GM10248 (cell line): Measurements from ENCODE around the gene ZFHX2.
A peak's percentile ranks its signal among the peaks of the same experiment; 100 is the strongest.
"Not testable (repeated sequence)": the region's sequence is repeated elsewhere in the genome, so short reads cannot be mapped to it uniquely, and the experiment has no call there.

ENCODE experiments used
- CTCF ChIA-PET: fragments of 300-600 bp; sonication (Branson Sonifier 250); formaldehyde crosslinking; extraction: SDS; loops from one replicate; lab custom pipeline; 2021; ENCODE audit warnings: antibody characterized with exemption; lab: Yijun Ruan, JAX
- POLR2A ChIA-PET: fragments of 350-650 bp; sonication (Branson Sonifier 250); formaldehyde crosslinking; extraction: SDS; loops from one replicate; lab custom pipeline; 2020; ENCODE audit warnings: antibody characterized with exemption; lab: Yijun Ruan, JAX
- DNase-seq: peaks from one replicate; pipeline ENCODE4 v3.0.0; 2012; ENCODE audit errors: extremely low spot score
- TF ChIP-seq, protein P1 (sequence below): IDR thresholded peaks from 2 replicates; pipeline ENCODE4 v1.5.1; 2012; ENCODE audit warnings: mild to moderate bottlenecking, low read depth; ENCODE audit errors: extremely low read depth, missing control alignments, control extremely low read depth

Gene ZFHX2

DNA sequence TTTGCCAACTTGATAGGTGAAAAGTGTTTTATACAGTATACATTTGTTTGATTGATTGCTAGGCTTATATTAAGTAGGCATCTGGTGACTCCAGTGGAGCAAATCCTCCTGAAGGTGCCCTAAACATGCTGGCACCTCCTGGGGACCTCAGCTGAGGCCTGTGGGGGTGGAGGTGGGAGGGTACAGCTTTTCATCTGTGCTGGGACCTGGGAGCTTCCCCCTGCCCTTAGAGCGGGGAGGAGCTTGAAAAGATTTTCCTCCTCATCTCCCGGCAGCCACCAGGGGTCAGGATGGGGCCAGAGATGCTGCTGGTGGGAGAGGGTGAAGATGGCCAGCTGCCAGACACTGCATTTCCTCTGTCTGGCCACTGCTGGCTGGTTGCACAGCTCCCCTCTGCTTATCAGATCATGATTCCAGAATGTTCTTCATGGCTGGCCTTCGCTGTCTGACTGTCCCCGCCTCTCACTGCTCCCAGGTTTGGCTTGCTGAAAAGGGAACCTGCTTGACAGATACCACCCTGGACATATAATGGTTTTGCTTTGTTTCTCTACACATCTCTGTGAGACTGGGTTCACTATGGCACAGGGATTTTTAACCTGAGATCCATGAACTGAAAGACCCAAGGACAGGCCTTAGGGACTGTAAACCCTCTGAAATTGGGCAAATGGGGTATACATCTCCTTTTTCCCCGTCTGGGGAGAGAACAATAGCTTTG is 37.5 kb upstream of the ZFHX2 start:
- POLR2A ChIA-PET: interaction anchor here (1.4 kb wide), 1 partner anchor 17 kb away, joined by 3 read pairs; no protein-coding TSS in a partner anchor
- CTCF ChIA-PET: interaction anchor here (0.7 to 4.3 kb wide), 59 partner anchors 8 to 842 kb away, joined by 3 to 95 read pairs (median 5); partner anchors contain the start of genes AP1G2, CIDEB, DHRS2 and DHRS4
- peak; percentile 89 for DNase-seq
- TF ChIP-seq, protein P1, sequence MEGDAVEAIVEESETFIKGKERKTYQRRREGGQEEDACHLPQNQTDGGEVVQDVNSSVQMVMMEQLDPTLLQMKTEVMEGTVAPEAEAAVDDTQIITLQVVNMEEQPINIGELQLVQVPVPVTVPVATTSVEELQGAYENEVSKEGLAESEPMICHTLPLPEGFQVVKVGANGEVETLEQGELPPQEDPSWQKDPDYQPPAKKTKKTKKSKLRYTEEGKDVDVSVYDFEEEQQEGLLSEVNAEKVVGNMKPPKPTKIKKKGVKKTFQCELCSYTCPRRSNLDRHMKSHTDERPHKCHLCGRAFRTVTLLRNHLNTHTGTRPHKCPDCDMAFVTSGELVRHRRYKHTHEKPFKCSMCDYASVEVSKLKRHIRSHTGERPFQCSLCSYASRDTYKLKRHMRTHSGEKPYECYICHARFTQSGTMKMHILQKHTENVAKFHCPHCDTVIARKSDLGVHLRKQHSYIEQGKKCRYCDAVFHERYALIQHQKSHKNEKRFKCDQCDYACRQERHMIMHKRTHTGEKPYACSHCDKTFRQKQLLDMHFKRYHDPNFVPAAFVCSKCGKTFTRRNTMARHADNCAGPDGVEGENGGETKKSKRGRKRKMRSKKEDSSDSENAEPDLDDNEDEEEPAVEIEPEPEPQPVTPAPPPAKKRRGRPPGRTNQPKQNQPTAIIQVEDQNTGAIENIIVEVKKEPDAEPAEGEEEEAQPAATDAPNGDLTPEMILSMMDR: peak; percentile 86

DNA sequence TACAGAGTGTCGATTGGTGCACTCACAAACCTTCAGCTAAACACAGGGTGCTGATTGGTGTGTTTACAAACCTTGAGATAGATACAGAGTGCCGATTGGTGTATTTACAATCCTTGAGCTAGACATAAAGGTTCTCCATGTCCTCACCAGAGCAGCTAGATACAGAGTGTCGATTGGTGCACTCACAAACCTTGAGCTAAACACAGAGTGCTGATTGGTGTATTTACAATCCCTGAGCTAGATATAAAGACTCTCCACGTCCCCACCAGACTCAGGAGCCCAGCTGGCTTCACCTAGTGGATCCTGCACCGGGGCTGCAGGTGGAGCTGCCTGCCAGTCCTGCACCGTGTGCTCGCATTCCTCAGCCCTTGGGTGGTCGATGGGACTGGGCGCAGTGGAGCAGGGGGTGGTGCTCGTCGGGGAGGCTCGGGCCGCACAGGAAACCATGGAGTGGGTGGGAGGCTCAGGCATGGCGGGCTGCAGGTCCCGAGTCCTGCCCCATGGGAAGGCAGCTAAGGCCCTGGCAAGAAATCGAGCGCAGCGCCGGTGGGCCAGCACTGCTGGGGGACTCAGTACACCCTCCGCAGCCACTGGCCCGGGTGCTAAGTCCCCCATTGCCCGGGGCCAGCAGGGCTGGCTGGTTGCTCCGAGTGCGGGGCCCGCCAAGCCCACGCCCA is 33.1 kb upstream of the ZFHX2 start:
- DNase-seq, CTCF ChIA-PET, POLR2A ChIA-PET: not testable (repeated sequence)

DNA sequence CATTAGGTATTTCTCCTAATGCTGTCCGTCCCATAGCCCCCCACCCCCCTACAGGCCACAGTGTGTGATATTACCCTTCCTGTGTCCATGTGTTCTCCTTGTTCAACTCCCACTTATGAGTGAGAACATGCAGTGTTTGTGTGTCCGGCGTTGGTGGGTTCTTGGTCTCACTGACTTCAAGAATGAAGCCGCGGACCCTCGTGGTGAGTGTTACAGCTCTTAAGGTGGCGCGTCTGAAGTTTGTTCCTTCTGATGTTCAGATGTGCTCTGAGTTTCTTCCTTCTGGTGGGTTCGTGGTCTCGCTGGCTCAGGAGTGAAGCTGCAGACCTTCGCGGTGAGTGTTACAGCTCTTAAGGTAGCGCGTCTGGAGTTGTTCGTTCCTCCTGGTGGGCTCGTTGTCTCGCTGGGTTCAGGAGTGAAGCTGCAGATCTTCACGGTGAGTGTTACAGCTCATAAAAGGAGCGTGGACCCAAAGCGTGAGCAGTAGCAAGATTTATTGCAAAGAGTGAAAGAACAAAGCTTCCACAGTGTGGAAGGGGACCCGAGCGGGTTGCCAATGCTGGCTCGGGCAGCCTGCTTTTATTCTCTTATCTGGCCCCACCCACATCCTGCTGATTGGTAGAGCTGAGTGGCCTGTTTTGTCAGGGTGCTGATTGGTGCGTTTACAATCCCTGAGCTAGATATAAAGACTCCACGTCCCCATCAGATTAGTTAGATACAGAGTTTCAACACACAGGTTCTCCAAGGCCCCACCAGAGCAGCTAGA is 32.4 kb upstream of the ZFHX2 start:
- DNase-seq, POLR2A ChIA-PET: not testable (repeated sequence)
- CTCF ChIA-PET: interaction anchor here (1.0 to 1.7 kb wide), 3 partner anchors 24 to 371 kb away, joined by 3 to 4 read pairs (median 3); no protein-coding TSS in a partner anchor

DNA sequence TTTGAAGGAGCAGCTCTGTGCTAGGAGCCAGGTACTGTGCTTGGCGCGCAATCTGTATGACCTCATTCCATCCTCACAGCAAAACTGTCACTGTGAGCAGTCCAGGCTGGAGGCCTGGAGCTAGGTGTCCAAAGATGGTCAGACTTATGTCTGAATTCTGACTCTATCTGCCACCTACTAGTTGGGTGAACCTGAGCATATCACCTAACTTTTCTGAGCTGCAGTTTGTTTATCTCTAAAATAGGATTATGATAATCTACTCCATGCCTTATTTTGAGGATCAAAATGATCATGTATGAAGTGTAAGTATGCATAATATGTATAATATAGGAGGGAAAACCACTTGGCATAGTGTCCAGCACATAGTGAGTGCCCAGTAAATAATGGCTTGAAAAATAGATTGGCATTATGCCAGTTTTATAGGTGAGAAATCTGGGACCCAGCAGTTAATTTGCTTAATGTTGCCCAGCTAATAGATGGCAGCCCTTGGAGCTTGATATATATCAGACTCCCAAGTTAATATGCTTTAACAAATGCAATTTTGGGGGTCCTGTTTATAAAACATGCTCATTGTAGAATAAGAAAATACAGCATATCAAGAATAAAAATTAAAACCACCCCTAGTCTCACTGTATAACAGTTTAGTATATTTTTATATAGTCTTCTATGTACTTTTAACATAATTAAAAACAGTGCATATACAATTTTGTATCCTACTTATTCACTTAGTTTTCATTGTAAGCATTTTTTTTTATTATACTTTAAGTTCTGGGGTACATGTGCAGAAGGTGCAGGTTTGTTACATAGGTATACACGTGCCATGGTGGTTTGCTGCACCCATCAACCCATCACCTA is 31.6 kb upstream of the ZFHX2 start:
- ChIA-PET POLR2A (interaction anchor here (1.3 kb wide), 1 partner anchor 10 kb away, joined by 3 read pairs; no protein-coding TSS in a partner anchor), CTCF (interaction anchor here (0.6 to 2.6 kb wide), 9 partner anchors 15 to 507 kb away, joined by 3 to 15 read pairs (median 4); partner anchors contain the start of gene AP1G2)
- no peak for DNase-seq
- TF ChIP-seq, protein P1: no peak

DNA sequence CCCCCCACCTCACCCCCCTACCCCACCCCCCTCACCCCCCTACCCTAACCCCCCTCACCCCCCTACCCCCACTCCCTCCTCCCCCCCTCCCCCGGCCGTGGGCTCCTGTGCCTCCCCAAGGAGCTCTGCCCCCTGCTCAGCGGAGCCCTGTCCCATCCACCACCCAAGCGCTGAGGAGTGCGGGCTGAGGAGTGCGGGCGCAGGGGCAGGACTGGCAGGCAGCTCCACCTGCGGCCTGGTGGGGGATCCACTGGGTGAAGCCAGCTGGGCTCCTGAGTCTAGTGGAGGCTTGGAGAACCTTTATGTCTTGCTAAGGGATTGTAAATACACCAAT is 29.4 kb upstream of the ZFHX2 start:
- POLR2A ChIA-PET: no interaction called here
- CTCF ChIA-PET: interaction anchor here (0.7 to 2.6 kb wide), 6 partner anchors 9 to 330 kb away, joined by 3 to 15 read pairs (median 4); no protein-coding TSS in a partner anchor
- TF ChIP-seq, protein P1: no peak
- DNase-seq: no peak

DNA sequence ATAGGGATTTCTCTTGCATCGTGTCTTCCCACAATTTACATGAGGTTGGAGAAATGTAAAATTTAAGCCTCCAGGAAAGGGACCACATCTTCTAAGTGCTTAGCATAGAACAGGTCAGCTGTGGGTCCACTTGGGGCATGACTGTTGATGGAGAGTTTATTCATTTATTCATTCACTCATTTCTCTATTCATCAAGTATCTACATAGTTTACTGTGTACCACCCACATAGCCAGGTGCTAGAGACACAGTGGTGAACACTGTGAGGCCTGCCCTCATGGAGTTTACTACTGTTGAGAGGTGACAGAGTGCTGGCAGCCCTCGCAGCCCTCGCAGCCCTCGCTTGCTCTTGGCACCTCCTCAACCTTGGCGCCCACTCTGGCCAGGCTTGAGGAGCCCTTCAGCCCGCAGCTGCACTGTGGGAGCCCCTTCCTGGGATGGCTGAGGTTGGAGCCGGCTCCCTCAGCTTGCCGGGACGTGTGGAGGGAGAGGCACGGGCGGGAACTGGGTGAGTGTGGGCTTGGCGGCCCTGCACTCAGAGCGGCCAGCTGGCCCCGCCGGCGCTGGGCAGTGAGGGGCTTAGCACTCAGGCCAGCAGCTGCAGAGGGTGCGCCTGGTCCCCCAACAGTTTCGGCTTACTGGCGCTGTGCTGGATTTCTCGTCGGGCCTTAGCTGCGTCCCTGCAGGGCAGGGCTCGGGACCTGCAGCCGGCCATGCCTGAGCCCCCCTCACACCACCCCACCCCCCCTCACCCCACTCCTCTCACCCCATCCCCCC is 28.8 kb upstream of the ZFHX2 start:
- POLR2A ChIA-PET: no interaction called here

More for the DNA sequence above, 28.8 kb upstream of the ZFHX2 start:
- CTCF ChIA-PET: interaction anchor here (0.7 to 2.5 kb wide), 5 partner anchors 9 to 52 kb away, joined by 3 to 12 read pairs (median 4); no protein-coding TSS in a partner anchor
- TF ChIP-seq, protein P1: no peak
- DNase-seq: no peak
